PC-3 (cell line): ENCODE results near the gene C12orf76. TPM values are rescaled to one million over a fixed set of nuclear protein-coding genes. Genes with fewer than 3 reads are reported as not detected.

ENCODE experiments used
- ATAC-seq: fragments of 200-7000 bp; cut with Tn5 transposase; 2 replicates; pipeline ENCODE4 v1.9.1; 2020; ENCODE audit warnings: mild to moderate bottlenecking, moderate library complexity
- BruUV-seq: library from RNA; stranded (reverse); fragments of 400-500 nt; replicated peaks from 2 replicates; lab custom pipeline; 2021; lab: Mats Ljungman, UMichigan
- CTCF ChIA-PET: fragments of 300-600 bp; sonication (Branson Sonifier 250); formaldehyde crosslinking; loops from one replicate; lab custom pipeline; 2022; ENCODE audit warnings: antibody characterized with exemption; lab: Charles Lee
- POLR2A ChIA-PET: fragments of 300-600 bp; sonication (Branson Sonifier 250); formaldehyde crosslinking; loops from one replicate; lab custom pipeline; 2022; ENCODE audit warnings: antibody characterized with exemption; ENCODE audit not compliant: unreplicated experiment; lab: Charles Lee
- DNase-seq: peaks from one replicate; pipeline ENCODE4 v3.0.0-alpha.2; 2015
- H2AFZ ChIP-seq: fragments of 300-600 bp; sonication (generic); 2 replicates; pipeline ENCODE4 v1.6.0; 2016; ENCODE audit warnings: antibody characterized with exemption, low read length
- H3F3A ChIP-seq: fragments of 300-600 bp; sonication (generic); one replicate; pipeline ENCODE4 v1.6.0; 2017; ENCODE audit warnings: antibody characterized with exemption, low read length, control low read depth, mild to moderate bottlenecking; ENCODE audit not compliant: unreplicated experiment
- H3K27ac ChIP-seq: fragments of 300-600 bp; sonication (generic); 2 replicates; pipeline ENCODE4 v1.5.1; 2016; ENCODE audit warnings: mild to moderate bottlenecking, low read length
- H3K27me3 ChIP-seq: fragments of 300-600 bp; sonication (generic); 2 replicates; pipeline ENCODE4 v1.6.1; 2016; ENCODE audit warnings: low read length, mixed read lengths
- H3K36me3 ChIP-seq: fragments of 300-600 bp; sonication (generic); 2 replicates; pipeline ENCODE4 v1.6.1; 2016; ENCODE audit warnings: low read depth, mixed run types, low read length, mixed read lengths
- H3K4me1 ChIP-seq: fragments of 300-600 bp; sonication (generic); 2 replicates; pipeline ENCODE4 v1.5.1; 2016; ENCODE audit warnings: low read length; ENCODE audit not compliant: insufficient read depth
- H3K4me2 ChIP-seq: fragments of 300-600 bp; sonication (generic); 2 replicates; pipeline ENCODE4 v1.6.0; 2016; ENCODE audit warnings: low read length
- H3K4me3 ChIP-seq: fragments of 300-600 bp; sonication (generic); 2 replicates; pipeline ENCODE4 v1.5.1; 2016; ENCODE audit warnings: mild to moderate bottlenecking, low read length, mixed read lengths
- H3K79me2 ChIP-seq: fragments of 300-600 bp; sonication (generic); 2 replicates; pipeline ENCODE4 v1.6.1; 2017; ENCODE audit warnings: low read length, mixed read lengths
- H3K9ac ChIP-seq: fragments of 300-600 bp; sonication (generic); 2 replicates; pipeline ENCODE4 v1.6.0; 2016; ENCODE audit warnings: mild to moderate bottlenecking, low read length
- H3K9me2 ChIP-seq: fragments of 300-600 bp; sonication (generic); replicated peaks from 2 replicates; pipeline ENCODE4 v1.6.1; 2016; ENCODE audit warnings: mixed run types, low read length, mixed read lengths
- H3K9me3 ChIP-seq: fragments of 300-600 bp; sonication (generic); 2 replicates; pipeline ENCODE4 v1.6.1; 2016; ENCODE audit warnings: low read length, mixed read lengths
- H4K20me1 ChIP-seq: fragments of 300-600 bp; sonication (generic); 2 replicates; pipeline ENCODE4 v1.6.1; 2016; ENCODE audit warnings: low read length, mixed read lengths
- EZH2 ChIP-seq: fragments of 300-600 bp; sonication (generic); IDR thresholded peaks from one replicate; pipeline ENCODE4 v1.6.1; 2017; ENCODE audit warnings: antibody characterized with exemption, mild to moderate bottlenecking, low read length; ENCODE audit not compliant: unreplicated experiment
- EZH2phosphoT487 ChIP-seq: fragments of 300-600 bp; sonication (generic); IDR thresholded peaks from 2 replicates; pipeline ENCODE4 v1.6.1; 2018; ENCODE audit warnings: mild to moderate bottlenecking, antibody characterized with exemption, low read length, borderline replicate concordance
- intact Hi-C: fragments of 100-400 bp; cut with micrococcal nuclease; formaldehyde crosslinking; loops from 2 replicates; pipeline ENCODE4 v1.9.0; 2023
- total RNA-seq: library from RNA; depleted of rRNA; stranded (reverse); fragments of >200 nt; gene quantifications from 2 replicates; pipeline ENCODE4 v1.2.3, GENCODE V29; 2014
- TF ChIP-seq, protein P1 (sequence below): fragments of 300-600 bp; sonication (generic); conservative IDR thresholded peaks from 2 replicates; pipeline ENCODE4 v1.5.1; 2017; ENCODE audit warnings: antibody characterized with exemption, low read depth, mild to moderate bottlenecking, low read length

Gene C12orf76
- total RNA-seq, 1 experiment from 2014 or later = 6.7 TPM

DNA sequence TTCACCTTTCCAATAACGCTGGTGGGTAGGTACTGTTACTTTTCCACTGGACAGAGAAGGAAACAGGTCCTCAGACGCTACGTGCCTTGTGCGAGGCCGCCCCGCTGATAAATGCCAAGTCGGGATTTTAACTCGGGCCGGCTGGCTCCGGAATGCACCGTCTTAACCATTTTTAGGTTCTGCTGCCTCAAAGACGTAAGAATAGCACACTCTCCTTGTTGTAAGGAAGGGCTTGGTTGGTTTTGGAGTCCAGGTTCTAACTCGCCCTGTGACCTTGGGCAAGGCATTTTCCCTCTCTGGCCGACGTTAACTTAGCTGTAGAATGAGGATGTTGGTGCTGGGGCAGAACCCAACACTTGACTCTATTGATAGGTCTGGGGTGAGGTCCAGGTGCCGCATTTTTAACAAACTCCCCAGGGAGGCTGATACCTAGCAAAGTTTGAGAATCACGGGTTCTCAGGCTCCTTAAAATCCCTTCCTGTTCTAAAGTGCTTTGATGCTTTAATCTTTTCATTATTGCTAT is 48.3 kb downstream of the C12orf76 start:
- peak overlapping the region; percentile 94 for H3K4me2 ChIP-seq
- intact Hi-C loops = loop anchor here (2.0 kb wide), 1 partner anchor 39 kb away; no protein-coding TSS in a partner anchor
- POLR2A ChIA-PET = no interaction called here
- peak overlapping the region; percentile 90 for H3K9ac ChIP-seq
- ATAC-seq = peak; percentile 10
- peak overlapping the region; percentile 86 for H3K4me3 ChIP-seq
- peaks cover 8% of the 10 kb centered on the region for H3F3A ChIP-seq
- no peaks in the 10 kb centered on the region for H3K27me3 ChIP-seq
- no peak overlapping the region for H3K27ac ChIP-seq
- CTCF ChIA-PET = no interaction called here
- BruUV-seq = TSS peak; percentile 68
- peak overlapping the region; percentile 94 for H2AFZ ChIP-seq
- peaks cover 68% of the 10 kb centered on the region for H3K79me2 ChIP-seq
- no peaks in the 10 kb centered on the region for H3K9me2 ChIP-seq
- H3K4me1 ChIP-seq = peaks cover 40% of the 10 kb centered on the region
- no peaks in the 10 kb centered on the region for H4K20me1 ChIP-seq
- peaks cover 6% of the 10 kb centered on the region; the same call in 1 of the 2 replicates for H3K36me3 ChIP-seq
- DNase-seq = peak; percentile 43
- H3K9me3 ChIP-seq = no peaks in the 10 kb centered on the region
- TF ChIP-seq EZH2phosphoT487 (no peak), EZH2 (no peak)
- TF ChIP-seq, protein P1, sequence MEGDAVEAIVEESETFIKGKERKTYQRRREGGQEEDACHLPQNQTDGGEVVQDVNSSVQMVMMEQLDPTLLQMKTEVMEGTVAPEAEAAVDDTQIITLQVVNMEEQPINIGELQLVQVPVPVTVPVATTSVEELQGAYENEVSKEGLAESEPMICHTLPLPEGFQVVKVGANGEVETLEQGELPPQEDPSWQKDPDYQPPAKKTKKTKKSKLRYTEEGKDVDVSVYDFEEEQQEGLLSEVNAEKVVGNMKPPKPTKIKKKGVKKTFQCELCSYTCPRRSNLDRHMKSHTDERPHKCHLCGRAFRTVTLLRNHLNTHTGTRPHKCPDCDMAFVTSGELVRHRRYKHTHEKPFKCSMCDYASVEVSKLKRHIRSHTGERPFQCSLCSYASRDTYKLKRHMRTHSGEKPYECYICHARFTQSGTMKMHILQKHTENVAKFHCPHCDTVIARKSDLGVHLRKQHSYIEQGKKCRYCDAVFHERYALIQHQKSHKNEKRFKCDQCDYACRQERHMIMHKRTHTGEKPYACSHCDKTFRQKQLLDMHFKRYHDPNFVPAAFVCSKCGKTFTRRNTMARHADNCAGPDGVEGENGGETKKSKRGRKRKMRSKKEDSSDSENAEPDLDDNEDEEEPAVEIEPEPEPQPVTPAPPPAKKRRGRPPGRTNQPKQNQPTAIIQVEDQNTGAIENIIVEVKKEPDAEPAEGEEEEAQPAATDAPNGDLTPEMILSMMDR = no peak

DNA sequence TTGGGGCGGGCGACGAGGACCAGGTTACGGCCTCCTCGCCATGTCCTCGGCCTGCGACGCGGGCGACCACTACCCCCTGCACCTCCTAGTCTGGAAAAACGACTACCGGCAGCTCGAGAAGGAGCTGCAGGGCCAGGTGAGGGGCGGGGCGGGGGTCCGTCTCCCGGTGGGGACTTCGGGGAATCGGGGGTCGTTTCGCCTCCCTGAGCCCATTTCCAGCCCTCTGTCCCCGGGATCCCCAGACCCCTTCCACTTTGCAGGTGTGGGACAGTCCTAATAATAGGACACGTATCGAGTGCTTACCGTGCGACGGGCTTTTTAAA is 48.7 kb downstream of the C12orf76 start:
- H3K4me2 ChIP-seq = peak overlapping the region; percentile 94
- H4K20me1 ChIP-seq = peaks cover 2% of the 10 kb centered on the region; the same call in 1 of the 2 replicates
- H3K4me3 ChIP-seq = peak overlapping the region; percentile 86
- ChIA-PET POLR2A (interaction anchor here (0.5 kb wide), 1 partner anchor 12 kb away, joined by 3 read pairs; no protein-coding TSS in a partner anchor), CTCF (no interaction called here)
- BruUV-seq = no TSS peak
- H3K36me3 ChIP-seq = peaks cover 6% of the 10 kb centered on the region; the same call in 1 of the 2 replicates
- peaks cover 8% of the 10 kb centered on the region for H3F3A ChIP-seq
- ATAC-seq (no peak; the same call in 1 of the 2 replicates), DNase-seq (no peak)
- peaks cover 68% of the 10 kb centered on the region for H3K79me2 ChIP-seq
- peaks cover 44% of the 10 kb centered on the region for H3K4me1 ChIP-seq
- peak overlapping the region; percentile 94 for H2AFZ ChIP-seq
- H3K9me3 ChIP-seq = no peaks in the 10 kb centered on the region
- intact Hi-C loops = loop anchor here (2.0 kb wide), 1 partner anchor 39 kb away; no protein-coding TSS in a partner anchor
- no peaks in the 10 kb centered on the region for H3K27me3 ChIP-seq
- no peak overlapping the region for H3K27ac ChIP-seq
- no peaks in the 10 kb centered on the region for H3K9me2 ChIP-seq
- H3K9ac ChIP-seq = peak overlapping the region; percentile 90
- TF ChIP-seq EZH2 (no peak), EZH2phosphoT487 (no peak)
- TF ChIP-seq, protein P1 = no peak
